ENCODE measurements around the gene PARVA.

- TF ChIP-seq CTCF (IDR thresholded peaks at IDR 0.05) (no peak), POLR2A (IDR thresholded peaks at IDR 0.05) (no peak), POLR2AphosphoS5 (IDR thresholded peaks at IDR 0.05) (no peak)
These were observed 40.6 kb downstream of the PARVA start for GRCh38 chr11:12417691-12418611.
